NCI-H2107 (cell line): Measurements from ENCODE around the gene KLHL17.

Source experiments
- DNase-seq: peaks from one replicate; lab custom pipeline; 2025; lab: John Stamatoyannopoulos, UW

KLHL17 gene

DNA sequence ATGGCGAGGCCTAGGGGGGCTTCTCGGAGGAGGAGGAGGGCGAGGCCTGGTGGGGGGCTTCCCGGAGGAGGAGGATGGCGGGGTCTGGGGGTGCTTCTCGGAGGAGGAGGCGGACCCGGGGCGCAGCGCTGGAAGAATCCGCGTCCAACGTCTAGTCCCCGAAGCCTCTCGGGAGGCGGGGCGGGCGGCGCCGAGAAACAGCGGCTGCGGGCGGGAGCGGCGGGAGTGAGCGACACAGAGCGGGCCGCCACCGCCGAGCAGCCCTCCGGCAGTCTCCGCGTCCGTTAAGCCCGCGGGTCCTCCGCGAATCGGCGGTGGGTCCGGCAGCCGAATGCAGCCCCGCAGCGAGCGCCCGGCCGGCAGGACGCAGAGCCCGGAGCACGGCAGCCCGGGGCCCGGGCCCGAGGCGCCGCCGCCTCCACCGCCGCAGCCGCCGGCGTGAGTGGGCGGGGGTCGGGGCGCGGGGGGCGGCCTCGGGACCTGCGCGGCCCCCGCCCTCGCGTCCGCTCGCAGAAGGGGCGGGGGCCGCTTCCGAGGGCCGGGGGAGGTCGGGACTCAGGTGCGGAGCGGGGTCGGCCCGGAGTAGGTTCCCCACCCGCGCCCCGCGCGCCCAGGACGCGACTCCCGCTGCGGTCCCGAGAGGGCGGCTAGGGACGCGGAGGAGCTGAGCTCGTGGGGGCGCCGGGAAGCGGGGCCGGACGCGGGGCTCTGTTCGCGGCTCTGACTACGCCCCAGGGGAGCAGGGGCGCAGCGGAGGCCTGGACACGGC lies at the start of gene KLHL17:
Gene KLHL17 (plus strand): TSS at position 222 of the 769 bp plus-strand sequence. CDS start 110 bp downstream, at position 332.
- DNase-seq, result no peak

DNA sequence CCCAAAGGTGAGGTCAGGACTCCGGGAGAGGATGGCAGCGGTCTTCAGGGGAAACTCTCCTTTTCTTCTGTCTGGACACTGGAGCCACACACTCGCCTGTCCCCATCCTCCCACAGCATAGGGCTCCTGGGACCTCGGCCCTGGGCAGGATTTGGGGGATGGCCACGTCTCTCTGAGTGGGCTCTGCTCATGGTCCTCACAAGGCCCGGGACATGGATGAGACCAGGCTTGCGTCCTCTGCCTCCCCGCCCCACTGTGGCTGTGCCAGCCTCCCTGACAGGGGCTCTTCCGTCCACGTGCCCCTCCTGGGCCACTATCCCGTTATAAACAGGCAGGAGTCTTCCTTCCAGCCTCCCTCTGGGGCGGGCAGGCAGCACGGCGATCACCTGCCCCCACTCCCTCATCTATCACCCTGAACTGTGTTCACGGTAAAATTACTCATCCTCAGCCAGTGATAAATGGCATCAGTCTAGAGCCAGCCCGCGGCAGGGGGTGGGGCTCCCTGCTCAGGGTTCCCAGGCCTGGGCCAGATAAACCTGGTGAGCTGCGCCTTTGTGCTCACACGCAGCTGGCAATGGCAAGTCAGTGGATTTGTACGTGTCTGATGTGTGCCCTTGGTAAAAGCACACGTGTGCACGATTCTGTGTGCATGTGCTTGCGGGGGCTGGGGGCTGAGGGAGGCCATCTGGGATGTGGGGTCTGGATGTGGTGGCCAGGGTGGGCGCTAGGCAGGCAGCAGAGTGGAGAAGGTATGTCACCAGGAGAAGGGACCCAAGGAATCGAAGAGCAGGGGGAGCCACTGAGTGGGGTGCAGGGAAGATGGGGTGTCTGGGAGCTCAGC lies 49.3 kb upstream of the KLHL17 start:
- DNase-seq, result no peak

DNA sequence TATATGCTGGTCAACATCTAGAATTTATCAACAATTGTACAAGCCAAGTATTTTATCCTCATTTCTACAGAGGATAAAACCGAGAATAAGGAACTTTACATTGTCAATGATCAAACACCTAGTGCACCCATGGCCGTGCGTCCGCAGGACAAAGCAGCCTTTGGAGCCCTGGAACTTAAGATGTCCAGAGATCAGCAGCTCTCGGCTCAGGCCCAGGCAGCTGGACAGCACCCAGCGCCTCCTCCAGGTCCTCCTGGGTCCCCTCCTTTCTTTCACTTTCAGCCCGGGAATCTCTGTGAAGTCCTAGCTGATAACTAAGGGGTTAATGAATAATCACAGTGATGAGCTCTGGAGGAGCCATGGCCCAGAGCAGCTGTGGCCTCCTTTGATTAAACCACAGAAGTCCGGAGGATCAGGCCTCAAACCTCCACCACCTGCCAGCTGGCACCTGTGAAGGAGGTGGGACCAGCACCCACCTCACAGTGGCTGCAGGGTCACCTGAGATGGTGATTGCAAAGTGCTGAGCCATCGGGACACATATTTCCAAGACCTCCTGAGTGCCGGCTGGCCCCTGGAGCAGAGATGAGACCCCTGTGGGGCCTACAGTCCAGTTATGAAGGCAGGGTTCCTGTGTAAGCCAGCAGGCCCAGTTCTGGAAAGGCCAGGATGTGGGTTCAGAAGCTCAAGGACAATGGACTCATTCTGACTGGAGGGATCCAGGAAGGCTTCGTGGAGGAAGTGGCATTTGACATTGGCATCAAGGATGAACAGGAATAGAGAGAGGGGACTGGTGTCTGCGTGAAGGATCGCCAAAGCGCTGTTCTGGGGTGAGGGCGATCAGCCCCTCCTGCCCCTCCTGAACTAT lies 48.3 kb upstream of the KLHL17 start:
- DNase-seq, result no peak

DNA sequence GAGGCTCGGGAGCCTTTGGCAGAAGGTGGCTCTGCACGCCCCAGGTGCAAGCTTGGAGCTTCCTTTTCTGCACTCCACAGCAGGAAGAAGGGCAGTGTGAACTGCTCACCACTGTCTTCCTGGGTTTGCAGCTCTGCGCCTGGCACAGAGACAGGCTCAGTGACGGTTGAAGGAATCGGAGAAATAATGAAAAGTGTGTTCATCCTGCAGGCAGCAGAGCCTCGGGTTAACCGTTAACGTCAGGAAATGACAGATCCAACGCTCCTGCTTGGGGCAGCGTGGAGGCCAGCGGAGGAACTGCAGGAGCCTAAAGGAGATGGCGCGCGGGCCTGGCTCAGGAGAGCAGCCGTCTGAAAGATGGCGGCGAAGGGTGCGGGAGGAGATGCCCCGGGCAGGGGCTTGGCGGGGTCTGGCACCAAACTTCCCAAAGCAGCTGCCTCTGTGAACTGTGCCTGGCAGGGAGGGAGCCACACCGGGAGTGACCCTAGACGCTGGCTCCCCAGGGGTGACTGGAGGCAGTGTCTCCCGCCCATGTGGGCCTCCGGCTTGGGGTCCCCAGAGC lies 47.6 kb upstream of the KLHL17 start:
- no peak for DNase-seq

DNA sequence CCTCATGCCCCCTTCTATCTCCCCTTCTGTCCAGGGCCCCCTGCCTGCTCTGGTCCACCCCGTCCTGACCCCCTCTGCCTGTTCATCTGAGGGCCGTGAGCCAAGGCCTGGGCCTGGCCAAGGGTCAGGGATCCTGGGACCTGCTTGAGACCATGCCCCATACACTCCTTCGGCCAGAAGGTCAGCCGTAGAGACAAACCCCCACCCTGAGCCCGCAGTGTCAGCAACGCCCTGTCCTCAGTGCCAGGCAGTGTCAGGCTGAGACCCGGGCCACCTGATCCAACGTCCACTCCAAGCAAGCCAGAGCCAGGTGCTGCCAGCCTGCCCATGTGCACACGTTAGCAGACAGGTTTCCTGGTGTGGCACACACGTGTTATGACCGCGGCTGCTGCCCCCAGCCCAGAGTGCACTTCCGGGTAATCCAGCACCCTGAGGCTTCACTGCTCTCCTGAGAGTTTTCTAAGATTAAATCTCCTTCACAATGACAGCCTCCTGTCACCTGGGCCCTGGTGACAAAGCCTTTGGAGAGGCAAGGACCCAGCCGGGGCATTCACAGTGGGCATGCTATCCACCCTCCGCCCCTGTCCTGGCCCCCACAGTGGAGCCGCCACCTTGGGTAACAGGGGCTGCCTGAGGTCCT lies 46.8 kb upstream of the KLHL17 start:
- no peak for DNase-seq

DNA sequence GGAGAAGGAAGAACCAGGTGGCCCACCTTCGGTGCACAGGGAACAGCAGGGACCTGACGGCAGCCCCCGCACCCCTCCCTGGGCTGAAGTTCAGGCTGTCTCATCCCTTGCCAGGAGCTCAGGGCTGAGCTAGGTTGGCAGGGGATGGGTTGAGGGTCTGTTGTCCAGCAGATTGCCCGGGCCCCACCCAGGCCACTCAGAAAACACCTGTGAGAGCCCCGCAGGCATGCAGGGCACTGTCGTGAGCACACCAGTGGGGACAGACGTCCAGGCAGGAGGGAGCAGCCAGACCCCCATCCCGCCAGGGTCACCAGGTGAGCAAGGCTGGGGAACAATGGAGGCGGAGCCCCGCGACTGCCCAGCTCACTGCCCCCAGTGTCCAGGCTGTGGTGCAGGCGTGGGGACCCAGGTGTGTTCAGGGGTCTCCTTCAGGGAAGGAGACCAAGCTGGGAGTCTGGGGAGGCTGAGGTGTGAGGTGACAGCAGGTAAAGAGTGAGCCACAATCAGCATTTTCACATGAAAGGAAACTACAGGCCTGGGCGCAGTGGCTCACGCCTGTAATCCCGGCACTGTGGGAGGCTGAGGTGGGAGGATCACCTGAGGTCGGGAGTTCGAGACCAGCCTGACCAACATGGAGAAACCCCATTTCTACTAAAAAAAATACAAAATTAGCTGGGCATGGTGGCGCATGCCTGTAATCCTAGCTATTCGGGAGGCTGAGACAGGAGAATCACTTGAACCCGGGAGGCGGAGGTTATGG lies 46.1 kb upstream of the KLHL17 start:
- no peak for DNase-seq

DNA sequence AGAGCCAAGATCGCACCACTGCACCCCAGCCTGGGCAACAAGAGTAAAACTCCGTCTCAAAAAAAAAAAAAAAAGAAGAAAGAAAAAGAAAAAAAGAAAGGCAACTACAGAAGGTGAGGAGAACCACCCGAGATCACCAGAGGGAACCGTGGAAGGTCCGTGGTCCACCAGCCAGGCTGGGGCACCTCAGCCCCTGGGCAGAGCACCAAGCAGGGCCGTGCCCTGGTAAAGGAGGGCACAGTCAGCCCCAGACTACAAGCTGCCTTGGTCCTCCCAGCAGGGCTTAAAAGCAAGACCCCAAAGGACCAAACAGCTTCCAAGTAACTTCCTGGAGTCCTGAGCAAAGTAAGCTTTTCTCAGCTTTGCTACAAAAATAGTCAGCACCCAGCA lies 45.5 kb upstream of the KLHL17 start:
- no peak for DNase-seq

DNA sequence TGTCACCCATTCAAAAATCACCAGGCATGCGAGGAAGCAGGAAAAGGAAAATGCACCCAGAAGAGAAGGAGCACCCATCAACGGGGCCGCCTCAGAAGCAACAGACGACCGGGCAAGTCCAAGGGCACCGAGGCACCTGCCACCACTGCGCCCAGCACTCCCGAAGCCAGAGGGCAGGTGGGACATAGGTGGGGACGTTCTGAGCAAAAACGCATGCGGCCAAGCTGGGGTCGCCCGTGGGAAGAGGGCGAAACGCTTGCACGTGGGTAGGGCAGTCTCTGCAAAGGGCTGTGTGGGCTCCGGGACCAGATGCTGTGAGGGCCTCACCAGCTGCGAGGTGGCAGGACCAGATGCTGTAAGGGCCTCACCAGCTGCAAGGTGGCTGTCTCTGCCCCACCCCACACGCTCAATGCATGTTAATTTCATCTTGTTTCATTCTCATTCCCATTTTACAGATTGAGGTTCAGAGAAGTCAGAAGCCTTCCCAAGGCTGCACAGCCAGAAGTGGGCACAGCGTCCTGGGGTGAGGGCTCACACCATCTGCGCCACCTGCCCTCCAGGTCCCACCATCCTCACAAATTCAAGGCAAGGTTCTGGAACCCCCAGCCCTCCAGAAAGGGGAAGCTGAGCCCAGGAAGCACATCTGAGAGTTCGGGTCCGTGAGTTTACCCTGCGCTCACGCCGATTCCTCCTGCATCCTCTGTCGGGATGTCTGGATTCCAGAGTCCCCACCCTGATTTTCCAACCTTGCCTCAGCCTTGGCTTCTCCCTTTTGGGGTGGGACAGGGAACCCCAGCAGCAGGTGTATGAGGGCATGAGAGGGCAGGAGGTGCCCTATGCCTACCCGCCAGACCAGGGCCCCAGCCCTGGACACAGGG lies 44.9 kb upstream of the KLHL17 start:
- no peak for DNase-seq

DNA sequence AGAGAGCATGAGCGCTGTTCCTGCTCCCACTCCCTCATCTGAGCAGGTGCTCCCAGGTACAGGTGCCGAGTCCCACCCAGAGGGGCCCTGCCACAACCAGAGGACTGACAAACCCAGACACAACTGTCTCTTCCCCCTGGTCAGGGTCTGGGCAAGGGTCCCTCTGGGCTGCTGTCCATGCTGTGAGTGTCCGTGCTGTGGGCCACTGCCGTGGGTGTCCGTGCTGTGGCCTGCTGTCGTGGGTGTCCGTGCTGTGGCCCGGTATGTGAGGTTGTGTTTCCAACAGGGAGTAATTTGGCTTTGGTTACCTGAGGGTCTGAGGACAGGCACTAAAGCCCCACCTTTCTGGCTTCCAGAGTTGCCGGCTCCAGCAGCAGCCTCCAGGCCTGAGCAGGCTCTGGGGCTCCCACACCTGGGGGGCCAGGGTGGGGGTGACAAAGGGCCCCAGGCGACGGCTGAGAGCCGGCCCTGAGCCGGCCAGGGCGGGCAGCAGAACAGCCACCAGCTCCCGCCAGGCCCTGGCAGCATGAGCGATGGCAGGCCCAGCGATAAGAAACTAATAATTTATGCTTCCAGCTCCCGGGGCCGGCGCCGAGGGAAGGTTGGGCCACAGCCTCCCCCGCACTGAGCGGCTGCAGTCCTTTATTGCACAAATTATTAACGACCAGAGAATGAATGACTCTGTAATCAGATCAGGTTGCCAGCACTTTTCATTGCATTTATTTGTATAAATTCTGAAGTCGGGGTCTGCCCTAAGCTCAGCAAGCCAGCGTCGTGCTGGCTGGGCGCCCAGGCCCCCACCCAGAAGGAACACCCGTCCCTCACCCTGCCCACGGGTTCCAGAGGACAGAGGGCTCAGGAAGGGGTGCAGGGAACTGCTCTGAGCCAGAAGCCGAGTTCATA lies 44.0 kb upstream of the KLHL17 start:
- DNase-seq, result no peak

DNA sequence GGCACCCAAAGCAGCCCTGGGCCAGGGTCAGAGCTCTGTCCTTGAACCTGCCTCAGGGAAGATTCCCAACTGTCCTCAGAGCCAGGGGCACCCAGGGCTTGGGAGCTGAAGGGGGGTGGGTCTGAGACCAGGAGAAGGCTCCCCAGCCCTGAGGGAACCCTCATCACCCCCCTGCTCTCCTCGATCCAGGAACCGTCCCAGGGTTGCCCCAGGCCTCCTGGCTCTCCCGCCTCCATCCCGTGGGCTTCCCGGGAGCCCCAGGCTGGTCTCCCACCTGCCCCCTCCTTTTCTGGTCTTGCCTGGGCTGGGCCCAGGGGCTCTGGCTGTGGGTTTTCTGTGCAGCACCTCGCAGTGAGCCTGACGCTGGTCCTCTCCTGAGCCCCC lies 43.3 kb upstream of the KLHL17 start:
- DNase-seq, result no peak

DNA sequence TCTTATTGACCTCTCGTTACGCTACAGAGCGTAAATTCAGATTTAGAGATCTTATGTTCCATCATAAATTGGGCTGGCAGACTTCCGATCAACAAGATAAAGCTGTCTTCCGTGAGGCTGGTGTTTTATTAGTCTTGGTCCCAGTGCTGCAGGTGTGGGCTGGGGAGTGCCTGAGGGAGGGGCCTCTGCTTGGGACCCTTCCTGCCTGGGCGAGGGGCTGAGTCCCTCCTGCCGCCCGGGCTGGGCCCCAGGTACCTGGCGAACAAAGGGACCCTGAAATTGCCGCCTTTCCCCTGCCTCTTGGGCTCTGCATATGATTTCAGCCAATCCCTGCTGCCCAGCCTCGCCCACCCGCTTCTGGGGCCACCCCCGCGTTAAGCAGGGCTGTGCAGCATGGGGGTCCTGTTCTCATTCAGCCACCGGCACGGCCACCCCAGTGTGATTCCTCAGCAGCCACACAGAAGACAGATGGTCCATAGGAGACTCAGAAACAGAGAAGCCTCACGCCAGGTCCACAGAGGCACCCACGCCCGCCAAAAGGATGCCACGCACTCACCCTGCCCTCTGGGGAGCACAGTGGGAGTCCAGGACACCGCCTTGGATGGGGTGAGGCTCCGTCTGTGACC lies 42.8 kb upstream of the KLHL17 start:
- no peak for DNase-seq

DNA sequence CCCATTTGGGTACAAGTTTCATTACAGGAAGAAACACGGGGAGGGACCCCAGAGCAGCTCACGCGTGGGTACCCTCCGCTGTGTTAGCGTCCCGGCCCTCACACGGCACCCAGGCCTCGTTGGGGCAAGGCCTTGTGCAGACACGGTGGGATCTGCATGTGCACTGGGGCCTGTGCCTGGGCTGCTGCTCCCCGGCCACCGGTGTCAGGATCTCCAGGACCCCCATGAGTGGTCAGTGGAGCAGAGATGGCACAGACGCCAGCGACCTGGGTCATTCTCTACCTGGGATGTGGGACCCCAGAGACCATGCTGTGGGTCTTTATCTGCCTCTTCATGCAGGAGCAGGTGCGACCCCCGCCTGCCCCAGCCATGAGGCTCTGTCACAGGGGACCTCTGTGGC lies 42.0 kb upstream of the KLHL17 start:
- no peak for DNase-seq

DNA sequence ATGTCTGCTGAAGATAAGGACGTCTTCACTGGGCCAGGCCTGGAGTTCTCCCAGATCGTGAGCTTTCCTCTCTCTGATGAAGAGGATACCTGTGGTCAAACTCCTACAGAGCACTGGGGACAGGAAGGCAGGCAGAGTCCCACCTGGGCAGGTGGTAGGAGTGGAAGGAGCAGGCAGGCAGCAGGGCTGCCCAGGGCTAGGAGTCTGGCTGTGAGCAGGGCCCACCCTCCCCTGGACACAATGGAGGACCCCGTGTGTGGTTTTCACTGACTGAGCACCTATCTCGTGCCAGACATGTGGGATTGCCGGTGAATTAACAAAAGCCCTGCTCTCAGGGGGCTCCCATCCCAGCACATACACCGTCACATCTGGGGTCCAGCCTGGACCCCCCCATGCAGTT lies 41.5 kb upstream of the KLHL17 start:
- DNase-seq, result no peak

DNA sequence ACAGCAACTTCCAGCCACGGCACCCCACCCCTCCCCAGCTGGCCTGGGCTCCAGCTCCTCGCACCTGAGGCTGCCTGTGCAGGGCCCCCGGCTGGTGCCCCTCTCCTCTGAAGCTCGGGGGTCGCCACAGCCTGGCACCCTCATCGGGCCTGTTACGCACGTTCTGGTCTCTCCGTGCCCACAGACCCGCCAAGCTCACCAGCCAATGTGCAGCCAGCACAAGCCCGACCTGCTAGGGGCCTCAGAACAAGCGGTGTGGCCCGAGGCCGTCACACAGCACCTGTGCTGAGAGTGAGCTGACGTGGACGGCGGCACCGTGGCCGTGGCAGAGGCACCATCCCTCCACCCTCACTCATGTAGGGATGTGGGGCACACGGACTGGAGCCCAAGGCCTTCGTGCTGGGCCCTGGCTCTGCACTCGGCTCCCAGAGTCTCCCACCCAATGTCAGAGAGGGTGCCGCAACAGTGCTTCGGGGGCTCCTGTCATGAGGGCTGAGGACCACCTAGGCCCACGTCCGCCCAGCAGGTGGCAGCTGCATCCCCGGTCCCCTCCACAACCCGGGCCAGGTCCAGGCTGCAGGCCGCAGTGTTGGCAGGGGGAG lies 41.0 kb upstream of the KLHL17 start:
- no peak for DNase-seq

DNA sequence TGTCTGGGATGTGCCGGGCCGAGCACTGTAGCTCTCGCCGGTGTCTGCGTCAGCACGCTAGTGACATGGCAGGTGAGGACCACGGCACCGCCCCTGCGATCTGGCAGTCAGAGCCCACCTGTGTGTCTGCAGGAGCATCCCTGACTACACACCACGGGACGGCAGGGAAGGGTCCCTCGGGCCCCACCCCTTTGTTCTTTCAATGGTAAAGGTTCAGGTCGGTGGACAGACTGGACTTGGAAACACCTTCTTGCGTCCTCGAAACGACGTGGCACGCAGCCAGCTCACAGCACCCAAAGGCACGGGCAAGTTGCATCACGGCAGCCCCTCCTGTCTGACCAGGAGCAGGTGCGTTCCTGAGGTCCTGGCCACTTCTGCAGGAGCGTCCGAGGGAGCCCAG lies 40.4 kb upstream of the KLHL17 start:
- DNase-seq, result no peak

DNA sequence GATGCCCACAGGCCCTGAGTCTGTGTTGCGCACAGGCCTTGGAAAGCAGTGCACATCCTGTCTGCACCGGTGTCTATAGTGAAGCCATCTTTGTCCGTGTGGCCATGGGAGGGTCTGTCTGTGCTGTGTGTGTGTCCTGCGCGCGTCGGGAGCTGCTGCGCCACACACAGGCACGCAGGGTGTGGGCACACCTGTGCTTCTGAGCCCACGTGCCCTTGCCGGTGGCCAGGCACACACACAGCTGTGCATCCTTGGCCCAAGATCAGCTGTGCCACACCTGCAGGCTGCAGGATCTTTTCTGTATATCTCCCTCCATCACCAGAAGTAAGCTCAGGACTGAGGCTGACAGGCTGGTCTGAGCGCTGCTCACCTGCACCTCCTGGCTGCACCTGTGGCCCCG lies 39.9 kb upstream of the KLHL17 start:
- DNase-seq, result no peak

DNA sequence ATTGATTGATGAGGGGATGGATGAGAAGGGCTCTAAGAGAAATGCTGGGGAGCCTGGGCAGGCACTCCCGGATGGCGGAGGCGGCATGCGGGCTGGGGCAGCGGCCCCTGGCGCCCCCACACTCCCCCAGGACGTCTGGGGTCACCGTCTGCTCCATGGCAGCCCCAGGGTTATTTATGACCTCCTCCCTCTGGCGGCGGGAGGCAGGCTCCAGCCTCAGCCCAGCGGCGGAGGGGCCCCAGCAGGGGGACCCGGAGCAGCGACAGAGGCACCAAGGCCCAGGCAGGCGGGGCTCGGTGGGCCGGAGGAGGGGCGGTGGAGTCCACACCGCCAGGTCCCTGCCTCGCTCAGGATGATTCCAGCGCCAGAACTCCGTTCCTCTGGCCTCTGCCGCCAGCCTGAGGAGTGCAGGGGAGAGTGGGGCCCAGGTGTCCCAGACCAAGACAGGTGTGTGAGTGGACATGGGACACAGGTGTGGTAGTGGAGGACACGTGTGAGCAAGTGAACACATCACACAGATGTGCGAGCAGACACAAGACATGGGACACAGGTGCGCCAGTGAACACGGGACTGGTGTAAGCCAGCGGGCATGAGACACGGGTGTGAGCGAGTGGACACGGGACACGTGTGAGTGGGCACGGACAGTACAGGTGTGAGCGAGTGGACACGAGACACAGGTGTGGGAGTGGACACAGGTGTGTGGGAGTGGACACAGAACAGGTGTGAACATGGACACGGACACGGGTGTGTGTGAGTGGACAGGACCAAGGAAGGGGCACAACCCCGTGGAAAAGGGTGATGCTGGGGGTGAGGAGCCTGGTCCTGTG lies 39.2 kb upstream of the KLHL17 start:
- DNase-seq, result no peak
